CD4-positive, alpha-beta memory T cell (primary cell): ENCODE data around the gene KCNIP4. TPM values are rescaled to one million over a fixed set of nuclear protein-coding genes. Genes with fewer than 3 reads are reported as not detected.

Experiments
- CTCF ChIA-PET: fragments of 350-600 bp; sonication (Branson Sonifier 250); formaldehyde crosslinking; loops from one replicate; lab custom pipeline; 2021; ENCODE audit warnings: inconsistent platforms; ENCODE audit not compliant: partially characterized antibody; lab: Charles Lee
- POLR2A ChIA-PET: fragments of 350-600 bp; sonication (Branson Sonifier 250); formaldehyde crosslinking; loops from one replicate; lab custom pipeline; 2021; ENCODE audit not compliant: partially characterized antibody; lab: Charles Lee
- DNase-seq, 5 donors: peaks; one replicate each; pipeline versions ENCODE4 v3.0.0 to v3.0.0-alpha.2; 2020 to 2022; ENCODE audit warnings: mixed read lengths in 1 of 5
- H3K27ac ChIP-seq: one replicate; pipeline ENCODE4 v1.7.0; 2013; ENCODE audit warnings: low read depth, low read length
- H3K27me3 ChIP-seq: 2 replicates; pipeline ENCODE4 v1.7.0; 2013; ENCODE audit warnings: mild to moderate bottlenecking, low read length, moderate library complexity; ENCODE audit not compliant: insufficient read depth
- H3K36me3 ChIP-seq: 2 replicates; pipeline ENCODE4 v1.7.0; 2013; ENCODE audit warnings: mild to moderate bottlenecking, low read length, moderate library complexity; ENCODE audit not compliant: insufficient read depth
- H3K4me1 ChIP-seq: 2 replicates; pipeline ENCODE4 v1.7.0; 2013; ENCODE audit warnings: mild to moderate bottlenecking, low read length, moderate library complexity; ENCODE audit not compliant: insufficient read depth
- H3K4me3 ChIP-seq, 2 donors: one replicate each; pipeline ENCODE4 v1.7.0; 2013; ENCODE audit warnings: low read length in 2 of 2, mild to moderate bottlenecking in 1 of 2
- H3K9me3 ChIP-seq, 2 donors: one replicate each; pipeline ENCODE4 v1.7.0; 2013; ENCODE audit warnings: low read length in 2 of 2, control low read depth in 1 of 2; ENCODE audit not compliant: control insufficient read depth in 1 of 2
- H3K27ac Mint-ChIP-seq, 7 donors: one replicate each; pipeline ENCODE4 v1.8.0; 2020 to 2021; ENCODE audit warnings: mixed read lengths in 7 of 7, mild to moderate bottlenecking in 6 of 7, inconsistent platforms in 3 of 7, moderate library complexity in 3 of 7
- H3K27me3 Mint-ChIP-seq, 2 donors: one replicate each; pipeline ENCODE4 v1.8.0; 2020 to 2021; ENCODE audit warnings: mixed read lengths in 2 of 2
- H3K36me3 Mint-ChIP-seq, 2 donors: one replicate each; pipeline ENCODE4 v1.8.0; 2020 to 2021; ENCODE audit warnings: mixed read lengths in 2 of 2, inconsistent platforms in 1 of 2, mild to moderate bottlenecking in 1 of 2
- H3K4me1 Mint-ChIP-seq, 4 donors: one replicate each; pipeline ENCODE4 v1.8.0; 2020 to 2021; ENCODE audit warnings: mixed read lengths in 4 of 4, mild to moderate bottlenecking in 1 of 4
- H3K4me3 Mint-ChIP-seq, 8 donors: one replicate each; pipeline ENCODE4 v1.8.0; 2020 to 2021; ENCODE audit warnings: mixed read lengths in 8 of 8, mild to moderate bottlenecking in 7 of 8, moderate library complexity in 6 of 8, inconsistent platforms in 3 of 8
- H3K9me3 Mint-ChIP-seq, 8 donors: one replicate each; pipeline ENCODE4 v1.8.0; 2020 to 2021; ENCODE audit warnings: mixed read lengths in 8 of 8, mild to moderate bottlenecking in 5 of 8, inconsistent platforms in 3 of 8, moderate library complexity in 1 of 8
- intact Hi-C: fragments of 100-400 bp; cut with micrococcal nuclease; formaldehyde crosslinking; loops from one replicate; pipeline ENCODE4 v1.15.1; 2023
- polyA plus RNA-seq, 2 donors: library from polyadenylated mRNA; unstranded; fragments of 300-500 nt; fragmentation: Illumina TruSeq; gene quantifications; one replicate each; pipeline ENCODE4 v1.2.3, GENCODE V29; 2021
- total RNA-seq, 2 experiments: library from RNA; stranded (reverse); gene quantifications; one replicate each; pipeline ENCODE4 v1.2.3, GENCODE V29; 2021

The KCNIP4 gene
- total and polyA plus RNA-seq, 4 experiments from 2014 or later, result 0.11 to 0.26 TPM; not detected in 2

GRCh38 chr4:20829617-20830357 is 1118.8 kb downstream of the KCNIP4 start:
- H3K4me1 ChIP-seq, result no peaks in the 10 kb centered on the region
- Mint-ChIP-seq H3K4me1 (peaks cover 0 to 3% (median 0%) of the 10 kb centered on the region in 4 donors), H3K27me3 (no peaks in the 10 kb centered on the region), H3K9me3 (peaks cover 0 to 7% (median 0%) of the 10 kb centered on the region in 8 donors), H3K4me3 (no peak overlapping the region), H3K36me3 (no peaks in the 10 kb centered on the region), H3K27ac (no peak overlapping the region)
- H3K4me3 ChIP-seq, result no peak overlapping the region
- H3K36me3 ChIP-seq, result no peaks in the 10 kb centered on the region
- CTCF ChIA-PET, result no interaction called here
- no peak overlapping the region for H3K27ac ChIP-seq
- no peaks in the 10 kb centered on the region for H3K9me3 ChIP-seq
- DNase-seq, result no peak
- POLR2A ChIA-PET, result no interaction called here
- H3K27me3 ChIP-seq, result no peaks in the 10 kb centered on the region
- intact Hi-C loops, result no loop called here

- H3K4me1 ChIP-seq, result no peaks in the 10 kb centered on the region
- no peaks in the 10 kb centered on the region for H3K36me3 ChIP-seq
- Mint-ChIP-seq H3K4me1 (peaks cover 0 to 1% (median 0%) of the 10 kb centered on the region in 4 donors), H3K27me3 (no peaks in the 10 kb centered on the region), H3K9me3 (peaks cover 0 to 9% (median 0%) of the 10 kb centered on the region in 8 donors), H3K4me3 (no peak overlapping the region), H3K27ac (no peak overlapping the region), H3K36me3 (no peaks in the 10 kb centered on the region)
- ChIA-PET CTCF (no interaction called here), POLR2A (no interaction called here)
- no peaks in the 10 kb centered on the region for H3K9me3 ChIP-seq
- H3K4me3 ChIP-seq, result no peak overlapping the region
- no peaks in the 10 kb centered on the region for H3K27me3 ChIP-seq
- DNase-seq, result no peak
- H3K27ac ChIP-seq, result no peak overlapping the region
- intact Hi-C loops, result no loop called here
Observed at GRCh38 chr4:20825505-20825904, 1123.1 kb downstream of the KCNIP4 start.

- Mint-ChIP-seq H3K36me3 (no peaks in the 10 kb centered on the region), H3K4me1 (no peaks in the 10 kb centered on the region)
- CTCF ChIA-PET, result no interaction called here
Observed at GRCh38 chr4:20816287-20816686, 1132.3 kb downstream of the KCNIP4 start.

GRCh38 chr4:20813700-20814099 is 1134.9 kb downstream of the KCNIP4 start:
- Histone ChIP-seq H3K27ac (no peak overlapping the region), H3K4me3 (no peak overlapping the region), H3K36me3 (no peaks in the 10 kb centered on the region), H3K9me3 (no peaks in the 10 kb centered on the region), H3K27me3 (no peaks in the 10 kb centered on the region), H3K4me1 (no peaks in the 10 kb centered on the region)
- Mint-ChIP-seq H3K4me1 (no peaks in the 10 kb centered on the region), H3K36me3 (no peaks in the 10 kb centered on the region), H3K27me3 (no peaks in the 10 kb centered on the region), H3K4me3 (no peak overlapping the region), H3K9me3 (no peaks in the 10 kb centered on the region), H3K27ac (no peak overlapping the region)
- CTCF ChIA-PET, result no interaction called here
- POLR2A ChIA-PET, result no interaction called here
- intact Hi-C loops, result no loop called here
- no peak for DNase-seq

More at GRCh38 chr4:20816287-20816686, 1132.3 kb downstream of the KCNIP4 start:
- POLR2A ChIA-PET, result no interaction called here
- no peak overlapping the region for H3K4me3 ChIP-seq
- no peaks in the 10 kb centered on the region for H3K9me3 ChIP-seq
- peaks cover 0 to 2% (median 0%) of the 10 kb centered on the region in 8 donors for H3K9me3 Mint-ChIP-seq
- H3K27me3 ChIP-seq, result no peaks in the 10 kb centered on the region
- H3K36me3 ChIP-seq, result no peaks in the 10 kb centered on the region
- intact Hi-C loops, result no loop called here
- H3K4me3 Mint-ChIP-seq, result no peak overlapping the region
- no peaks in the 10 kb centered on the region for H3K4me1 ChIP-seq
- no peak overlapping the region for H3K27ac Mint-ChIP-seq
- no peaks in the 10 kb centered on the region for H3K27me3 Mint-ChIP-seq
- H3K27ac ChIP-seq, result no peak overlapping the region
- no peak for DNase-seq

- Mint-ChIP-seq H3K27me3 (no peaks in the 10 kb centered on the region), H3K4me3 (no peak overlapping the region), H3K9me3 (no peaks in the 10 kb centered on the region), H3K4me1 (no peaks in the 10 kb centered on the region), H3K27ac (no peak overlapping the region), H3K36me3 (no peaks in the 10 kb centered on the region)
- no peak for DNase-seq
- Histone ChIP-seq H3K9me3 (no peaks in the 10 kb centered on the region), H3K36me3 (no peaks in the 10 kb centered on the region), H3K4me1 (no peaks in the 10 kb centered on the region), H3K27me3 (no peaks in the 10 kb centered on the region), H3K4me3 (no peak overlapping the region), H3K27ac (no peak overlapping the region)
- ChIA-PET POLR2A (no interaction called here), CTCF (interaction anchor here (1.2 kb wide), 1 partner anchor 36 kb away, joined by 3 read pairs; no protein-coding TSS in a partner anchor)
- intact Hi-C loops, result no loop called here
Observed at GRCh38 chr4:20809812-20810211, 1138.8 kb downstream of the KCNIP4 start.

- H3K27me3 ChIP-seq, result no peaks in the 10 kb centered on the region
- no peaks in the 10 kb centered on the region for H3K4me1 Mint-ChIP-seq
Observed at GRCh38 chr4:20805716-20806115, 1142.9 kb downstream of the KCNIP4 start.

GRCh38 chr4:20787940-20788665 is 1160.5 kb downstream of the KCNIP4 start:
- no peak for DNase-seq
- H3K27ac Mint-ChIP-seq, result no peak overlapping the region
- ChIA-PET POLR2A (no interaction called here), CTCF (no interaction called here)
- H3K9me3 Mint-ChIP-seq, result peaks cover 0 to 9% (median 5%) of the 10 kb centered on the region in 8 donors
- Histone ChIP-seq H3K36me3 (no peaks in the 10 kb centered on the region), H3K9me3 (no peaks in the 10 kb centered on the region), H3K4me3 (no peak overlapping the region), H3K27me3 (no peaks in the 10 kb centered on the region), H3K4me1 (no peaks in the 10 kb centered on the region), H3K27ac (no peak overlapping the region)
- intact Hi-C loops, result no loop called here
- H3K27me3 Mint-ChIP-seq, result peaks cover 0 to 2% of the 10 kb centered on the region in 2 donors
- peaks cover 0 to under 1% of the 10 kb centered on the region in 2 donors for H3K36me3 Mint-ChIP-seq
- H3K4me1 Mint-ChIP-seq, result no peaks in the 10 kb centered on the region
- H3K4me3 Mint-ChIP-seq, result no peak overlapping the region

More at GRCh38 chr4:20805716-20806115, 1142.9 kb downstream of the KCNIP4 start:
- H3K4me3 Mint-ChIP-seq, result no peak overlapping the region
- H3K27me3 Mint-ChIP-seq, result no peaks in the 10 kb centered on the region
- H3K9me3 ChIP-seq, result no peaks in the 10 kb centered on the region
- H3K9me3 Mint-ChIP-seq, result peaks cover 0 to 7% (median 3%) of the 10 kb centered on the region in 8 donors
- intact Hi-C loops, result no loop called here
- H3K4me3 ChIP-seq, result no peak overlapping the region
- H3K27ac ChIP-seq, result no peak overlapping the region
- no peaks in the 10 kb centered on the region for H3K36me3 Mint-ChIP-seq
- no peaks in the 10 kb centered on the region for H3K4me1 ChIP-seq
- no peak for DNase-seq
- CTCF ChIA-PET, result no interaction called here
- H3K27ac Mint-ChIP-seq, result no peak overlapping the region
- no peaks in the 10 kb centered on the region for H3K36me3 ChIP-seq
- POLR2A ChIA-PET, result no interaction called here
